Measurements from ENCODE around the gene EXOSC7.

DNA sequence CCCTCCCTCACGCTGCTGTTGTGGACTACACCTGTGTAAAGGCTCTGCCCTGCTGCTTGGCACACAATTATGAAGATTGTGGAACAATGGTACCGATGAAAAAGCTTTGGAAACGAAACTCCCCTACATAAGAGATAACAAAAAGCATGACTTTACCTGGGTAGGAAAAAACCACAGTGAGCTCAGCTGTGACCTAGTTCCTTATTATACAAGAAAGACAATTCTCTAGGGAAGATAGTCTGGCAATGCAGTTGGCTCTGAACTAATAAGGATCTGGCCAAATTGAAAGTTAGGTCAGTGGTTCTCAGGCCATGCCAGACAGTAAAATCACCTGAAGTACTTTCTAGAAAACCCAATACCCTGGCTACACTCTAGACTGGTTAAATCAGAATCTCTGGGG lies 66.1 kb downstream of the EXOSC7 start:
- TF ChIP-seq, protein P1, sequence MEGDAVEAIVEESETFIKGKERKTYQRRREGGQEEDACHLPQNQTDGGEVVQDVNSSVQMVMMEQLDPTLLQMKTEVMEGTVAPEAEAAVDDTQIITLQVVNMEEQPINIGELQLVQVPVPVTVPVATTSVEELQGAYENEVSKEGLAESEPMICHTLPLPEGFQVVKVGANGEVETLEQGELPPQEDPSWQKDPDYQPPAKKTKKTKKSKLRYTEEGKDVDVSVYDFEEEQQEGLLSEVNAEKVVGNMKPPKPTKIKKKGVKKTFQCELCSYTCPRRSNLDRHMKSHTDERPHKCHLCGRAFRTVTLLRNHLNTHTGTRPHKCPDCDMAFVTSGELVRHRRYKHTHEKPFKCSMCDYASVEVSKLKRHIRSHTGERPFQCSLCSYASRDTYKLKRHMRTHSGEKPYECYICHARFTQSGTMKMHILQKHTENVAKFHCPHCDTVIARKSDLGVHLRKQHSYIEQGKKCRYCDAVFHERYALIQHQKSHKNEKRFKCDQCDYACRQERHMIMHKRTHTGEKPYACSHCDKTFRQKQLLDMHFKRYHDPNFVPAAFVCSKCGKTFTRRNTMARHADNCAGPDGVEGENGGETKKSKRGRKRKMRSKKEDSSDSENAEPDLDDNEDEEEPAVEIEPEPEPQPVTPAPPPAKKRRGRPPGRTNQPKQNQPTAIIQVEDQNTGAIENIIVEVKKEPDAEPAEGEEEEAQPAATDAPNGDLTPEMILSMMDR (IDR thresholded peaks at IDR 0.05), result no peak
- no peak for TF ChIP-seq ZFX (IDR thresholded peaks at IDR 0.05; ENCODE audit: borderline replicate concordance)
